ENCODE results near the gene MDH2. TPM values are rescaled to one million over a fixed set of nuclear protein-coding genes. Genes with fewer than 3 reads are reported as not detected.
"Not testable (repeated sequence)": the region's sequence is repeated elsewhere in the genome, so short reads cannot be mapped to it uniquely, and the experiment has no call there.

MDH2 gene
- total and polyA plus RNA-seq, 2 donors (not counting 1 experiment from before 2014, with no cell fraction given), result 49.4 to 90.7 TPM

DNA sequence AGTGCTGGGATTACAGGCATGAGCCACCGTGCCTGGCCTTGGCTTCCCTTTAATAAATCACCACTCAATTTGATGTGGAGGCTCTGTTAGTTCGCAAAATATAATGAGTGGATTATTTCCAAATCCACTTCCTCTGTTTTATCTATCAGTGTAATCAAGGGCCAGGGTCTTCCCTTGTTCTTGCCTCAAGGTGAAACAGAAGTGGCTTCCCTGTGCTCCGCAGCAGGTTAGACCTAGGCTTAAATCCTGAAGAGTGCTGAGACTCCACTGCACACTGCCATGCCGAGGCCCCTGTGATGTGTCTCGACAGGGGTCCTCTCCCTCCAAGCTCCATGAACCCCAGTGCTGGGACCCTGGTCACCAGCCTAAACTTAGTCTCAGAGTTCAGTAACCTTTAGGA lies 59.0 kb downstream of the MDH2 start:
- no peaks in the 10 kb centered on the region for H3K79me2 ChIP-seq (ENCODE audit: control insufficient read depth, insufficient read depth, low read length)
- no peak overlapping the region for H3K9ac ChIP-seq (ENCODE audit: insufficient read depth, low read length)
- no peak overlapping the region for H3K27ac ChIP-seq (ENCODE audit: insufficient read depth, low read length)
- no peak overlapping the region for H2AFZ ChIP-seq (ENCODE audit: low read length)
- H3K4me2 ChIP-seq (ENCODE audit: extremely low read depth, insufficient read depth, low read length), result no peak overlapping the region
- H3K4me3 ChIP-seq (replicated peaks in 1 of 4; ENCODE audit: control extremely low read depth in 1 of 4, insufficient read depth in 1 of 4, low read depth in 3 of 4, low read length in 4 of 4), result no peak overlapping the region
- H3K36me3 ChIP-seq (ENCODE audit: control insufficient read depth, insufficient read depth, low read length), result no peaks in the 10 kb centered on the region
- DNase-seq (ENCODE audit: low read depth in 2 of 2), result no peak
- no peaks in the 10 kb centered on the region for H3K27me3 ChIP-seq (ENCODE audit: control insufficient read depth, insufficient read depth, low read length)
- H3K9me3 ChIP-seq (ENCODE audit: control insufficient read depth, insufficient read depth, low read depth, low read length), result no peaks in the 10 kb centered on the region
- TF ChIP-seq EZH2 (IDR thresholded peaks at IDR 0.05; ENCODE audit: low read length, missing control alignments), result no peak
- TF ChIP-seq, protein P1, sequence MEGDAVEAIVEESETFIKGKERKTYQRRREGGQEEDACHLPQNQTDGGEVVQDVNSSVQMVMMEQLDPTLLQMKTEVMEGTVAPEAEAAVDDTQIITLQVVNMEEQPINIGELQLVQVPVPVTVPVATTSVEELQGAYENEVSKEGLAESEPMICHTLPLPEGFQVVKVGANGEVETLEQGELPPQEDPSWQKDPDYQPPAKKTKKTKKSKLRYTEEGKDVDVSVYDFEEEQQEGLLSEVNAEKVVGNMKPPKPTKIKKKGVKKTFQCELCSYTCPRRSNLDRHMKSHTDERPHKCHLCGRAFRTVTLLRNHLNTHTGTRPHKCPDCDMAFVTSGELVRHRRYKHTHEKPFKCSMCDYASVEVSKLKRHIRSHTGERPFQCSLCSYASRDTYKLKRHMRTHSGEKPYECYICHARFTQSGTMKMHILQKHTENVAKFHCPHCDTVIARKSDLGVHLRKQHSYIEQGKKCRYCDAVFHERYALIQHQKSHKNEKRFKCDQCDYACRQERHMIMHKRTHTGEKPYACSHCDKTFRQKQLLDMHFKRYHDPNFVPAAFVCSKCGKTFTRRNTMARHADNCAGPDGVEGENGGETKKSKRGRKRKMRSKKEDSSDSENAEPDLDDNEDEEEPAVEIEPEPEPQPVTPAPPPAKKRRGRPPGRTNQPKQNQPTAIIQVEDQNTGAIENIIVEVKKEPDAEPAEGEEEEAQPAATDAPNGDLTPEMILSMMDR (conservative IDR thresholded peaks at IDR 0.05 in 1 of 2, IDR thresholded peaks at IDR 0.05 in 1 of 2; ENCODE audit: low read depth in 1 of 2, low read length in 2 of 2), result no peak
- no peaks in the 10 kb centered on the region for H3K4me1 ChIP-seq (ENCODE audit: control insufficient read depth, extremely low read depth, insufficient read depth, low read length)
- no peaks in the 10 kb centered on the region for H4K20me1 ChIP-seq (ENCODE audit: control insufficient read depth, extremely low read depth, insufficient read depth, low read length)

DNA sequence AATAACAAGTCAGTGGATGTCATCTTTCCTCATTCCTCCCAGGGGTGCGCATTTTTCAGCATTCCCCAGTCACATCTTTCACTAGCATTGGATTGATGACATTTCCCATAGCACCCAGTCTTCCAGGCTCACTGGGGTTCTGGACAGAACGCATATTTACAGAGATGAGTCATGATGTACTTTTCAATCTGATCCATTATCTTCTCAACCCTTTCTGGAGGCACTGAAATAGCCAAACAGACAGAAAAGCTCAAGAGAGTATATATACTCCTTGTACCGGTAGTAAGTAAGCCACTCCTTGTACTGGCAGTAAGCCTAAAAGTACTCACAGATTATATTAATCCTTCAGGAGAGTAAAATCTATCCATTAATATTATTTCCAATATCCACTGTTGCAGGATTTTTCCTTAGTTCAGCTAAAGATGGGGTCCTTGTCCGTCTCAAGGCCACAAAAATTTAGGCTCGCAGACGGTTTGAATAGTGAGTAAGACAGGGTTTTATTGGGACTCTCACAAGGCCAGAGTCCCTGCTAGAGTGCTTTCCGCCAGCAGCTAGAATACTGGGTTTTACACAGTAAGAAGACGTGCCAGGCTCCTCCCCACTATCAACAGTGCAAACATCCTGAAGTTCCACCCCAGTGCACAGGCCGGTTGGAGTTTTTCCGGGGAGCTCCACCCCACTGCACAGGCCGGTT lies 60.8 kb downstream of the MDH2 start:
- Histone ChIP-seq H2AFZ (ENCODE audit: low read length) (no peak overlapping the region), H3K27ac (ENCODE audit: insufficient read depth, low read length) (no peak overlapping the region), H4K20me1 (ENCODE audit: control insufficient read depth, extremely low read depth, insufficient read depth, low read length) (no peaks in the 10 kb centered on the region), H3K4me3 (replicated peaks in 1 of 4; ENCODE audit: control extremely low read depth in 1 of 4, insufficient read depth in 1 of 4, low read depth in 3 of 4, low read length in 4 of 4) (no peak overlapping the region), H3K36me3 (ENCODE audit: control insufficient read depth, insufficient read depth, low read length) (no peaks in the 10 kb centered on the region), H3K27me3 (ENCODE audit: control insufficient read depth, insufficient read depth, low read length) (no peaks in the 10 kb centered on the region), H3K4me1 (ENCODE audit: control insufficient read depth, extremely low read depth, insufficient read depth, low read length) (no peaks in the 10 kb centered on the region), H3K79me2 (ENCODE audit: control insufficient read depth, insufficient read depth, low read length) (no peaks in the 10 kb centered on the region), H3K4me2 (ENCODE audit: extremely low read depth, insufficient read depth, low read length) (no peak overlapping the region), H3K9me3 (ENCODE audit: control insufficient read depth, insufficient read depth, low read depth, low read length) (no peaks in the 10 kb centered on the region), H3K9ac (ENCODE audit: insufficient read depth, low read length) (no peak overlapping the region)
- peak in 1 of 2 donors; percentile 41 for DNase-seq (ENCODE audit: low read depth in 2 of 2)
- no peak for TF ChIP-seq EZH2 (IDR thresholded peaks at IDR 0.05; ENCODE audit: low read length, missing control alignments)
- TF ChIP-seq, protein P1 (conservative IDR thresholded peaks at IDR 0.05 in 1 of 2, IDR thresholded peaks at IDR 0.05 in 1 of 2; ENCODE audit: low read depth in 1 of 2, low read length in 2 of 2), result no peak

DNA sequence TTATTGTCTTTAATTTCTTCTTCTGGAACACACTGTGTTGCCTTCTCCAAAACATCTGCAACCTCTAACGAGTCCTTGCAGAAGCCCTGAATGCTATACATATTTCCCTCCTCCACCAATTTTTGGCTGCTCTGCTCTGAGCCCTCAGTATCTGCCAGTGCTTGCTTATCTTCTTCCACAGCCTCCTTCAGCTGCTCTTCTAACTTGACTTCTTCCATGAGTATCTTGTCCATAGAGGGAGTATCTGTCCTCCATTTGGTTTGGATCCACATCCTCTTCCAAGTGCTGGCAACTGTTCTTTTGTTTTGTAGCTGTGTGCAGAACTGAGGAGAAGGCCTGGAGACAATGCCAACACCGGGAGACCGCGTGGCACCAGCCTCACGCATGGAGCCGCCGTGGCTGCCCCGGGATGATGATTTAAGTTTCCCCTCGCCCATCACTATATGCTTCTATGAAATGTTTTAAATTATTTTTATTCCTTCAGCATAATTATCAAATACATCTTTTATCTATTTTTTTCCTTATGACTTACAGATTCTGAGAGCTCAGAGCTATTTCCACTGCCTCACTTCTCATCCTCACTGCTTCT lies 65.2 kb downstream of the MDH2 start:
- H3K4me1 ChIP-seq (ENCODE audit: control insufficient read depth, extremely low read depth, insufficient read depth, low read length); H3K27me3 ChIP-seq (ENCODE audit: control insufficient read depth, insufficient read depth, low read length); H3K4me3 ChIP-seq (replicated peaks in 1 of 4; ENCODE audit: control extremely low read depth in 1 of 4, insufficient read depth in 1 of 4, low read depth in 3 of 4, low read length in 4 of 4); DNase-seq (ENCODE audit: low read depth in 2 of 2); H3K79me2 ChIP-seq (ENCODE audit: control insufficient read depth, insufficient read depth, low read length); H3K4me2 ChIP-seq (ENCODE audit: extremely low read depth, insufficient read depth, low read length); H3K9me3 ChIP-seq (ENCODE audit: control insufficient read depth, insufficient read depth, low read depth, low read length); H3K36me3 ChIP-seq (ENCODE audit: control insufficient read depth, insufficient read depth, low read length); H4K20me1 ChIP-seq (ENCODE audit: control insufficient read depth, extremely low read depth, insufficient read depth, low read length); H3K27ac ChIP-seq (ENCODE audit: insufficient read depth, low read length); H3K9ac ChIP-seq (ENCODE audit: insufficient read depth, low read length); H2AFZ ChIP-seq (ENCODE audit: low read length): not testable (repeated sequence)

DNA sequence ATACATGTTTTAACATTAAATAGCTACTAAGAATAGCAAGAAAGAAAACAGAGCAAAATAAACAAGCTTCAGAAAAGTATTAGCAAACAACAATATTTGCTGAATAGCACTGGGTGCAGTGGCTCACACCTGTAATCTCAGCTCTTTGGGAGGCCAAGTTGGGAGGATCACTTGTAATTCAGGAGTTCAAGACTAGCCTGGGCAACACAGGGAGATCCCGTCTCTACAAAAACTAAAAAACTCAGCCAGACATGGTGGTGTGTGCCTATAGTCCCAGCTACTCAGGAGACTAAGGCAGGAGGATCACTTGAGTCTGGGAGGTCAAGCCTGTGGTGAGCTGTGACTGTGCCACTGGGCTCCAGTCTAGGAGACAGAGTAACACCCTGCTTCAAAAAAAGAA lies 66.8 kb downstream of the MDH2 start:
- not testable (repeated sequence) for H3K4me1 ChIP-seq (ENCODE audit: control insufficient read depth, extremely low read depth, insufficient read depth, low read length); H3K36me3 ChIP-seq (ENCODE audit: control insufficient read depth, insufficient read depth, low read length); H3K27me3 ChIP-seq (ENCODE audit: control insufficient read depth, insufficient read depth, low read length); H3K79me2 ChIP-seq (ENCODE audit: control insufficient read depth, insufficient read depth, low read length); H4K20me1 ChIP-seq (ENCODE audit: control insufficient read depth, extremely low read depth, insufficient read depth, low read length); H3K4me3 ChIP-seq (replicated peaks in 1 of 4; ENCODE audit: control extremely low read depth in 1 of 4, insufficient read depth in 1 of 4, low read depth in 3 of 4, low read length in 4 of 4); H3K9me3 ChIP-seq (ENCODE audit: control insufficient read depth, insufficient read depth, low read depth, low read length); H3K27ac ChIP-seq (ENCODE audit: insufficient read depth, low read length); H2AFZ ChIP-seq (ENCODE audit: low read length); H3K4me2 ChIP-seq (ENCODE audit: extremely low read depth, insufficient read depth, low read length); DNase-seq (ENCODE audit: low read depth in 2 of 2); H3K9ac ChIP-seq (ENCODE audit: insufficient read depth, low read length)

Data from fibroblast of lung (primary cell).